Fibroblast of skin of left quadriceps (primary cell): Measurements from ENCODE around the gene PLIN3.
"Not testable (repeated sequence)": the region's sequence is repeated elsewhere in the genome, so short reads cannot be mapped to it uniquely, and the experiment has no call there.

Source experiments
- DNase-seq, 2 experiments: peaks; one replicate each; pipeline ENCODE4 v3.0.0-alpha.2; 2013; ENCODE audit warnings: low read depth in 2 of 2

Gene PLIN3

DNA sequence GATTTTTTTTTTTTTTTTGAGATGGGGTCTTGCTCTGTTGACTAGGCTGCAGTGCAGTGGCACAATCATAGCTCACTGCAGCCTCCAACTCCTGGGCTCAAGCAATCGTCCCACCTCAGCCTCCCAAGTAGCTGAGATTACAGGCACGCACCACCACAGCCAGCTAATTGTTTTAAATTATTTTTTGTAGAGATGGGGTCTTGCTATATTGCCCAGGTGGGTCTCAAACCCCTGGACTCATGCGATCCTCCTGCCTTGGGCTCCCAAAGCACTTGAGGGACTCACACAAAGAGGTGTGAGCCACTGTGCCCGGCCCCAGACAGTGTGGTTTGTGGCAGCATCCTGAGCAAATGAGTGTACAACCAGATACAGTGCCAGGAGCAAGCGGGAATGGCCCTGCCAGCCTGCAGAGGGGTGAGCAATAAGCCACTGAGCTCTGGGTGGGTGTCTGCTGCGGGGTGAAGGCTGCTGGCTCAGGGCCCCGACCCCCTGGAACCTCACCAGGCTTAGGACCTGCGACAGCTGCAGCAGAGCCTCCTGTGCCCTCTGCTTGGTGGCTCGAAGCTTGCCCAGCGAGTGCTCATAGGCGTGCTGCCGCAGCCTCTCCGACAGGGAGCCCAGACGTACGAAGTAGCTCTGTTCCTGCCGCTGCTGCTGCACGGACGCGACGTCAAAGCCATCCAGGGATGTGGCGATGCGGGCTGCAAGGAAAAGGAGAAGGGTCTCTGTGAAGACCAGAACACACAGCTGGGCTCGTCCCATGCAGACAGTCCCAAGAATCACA, 20.1 kb downstream of the PLIN3 start:
- no peak for DNase-seq

DNA sequence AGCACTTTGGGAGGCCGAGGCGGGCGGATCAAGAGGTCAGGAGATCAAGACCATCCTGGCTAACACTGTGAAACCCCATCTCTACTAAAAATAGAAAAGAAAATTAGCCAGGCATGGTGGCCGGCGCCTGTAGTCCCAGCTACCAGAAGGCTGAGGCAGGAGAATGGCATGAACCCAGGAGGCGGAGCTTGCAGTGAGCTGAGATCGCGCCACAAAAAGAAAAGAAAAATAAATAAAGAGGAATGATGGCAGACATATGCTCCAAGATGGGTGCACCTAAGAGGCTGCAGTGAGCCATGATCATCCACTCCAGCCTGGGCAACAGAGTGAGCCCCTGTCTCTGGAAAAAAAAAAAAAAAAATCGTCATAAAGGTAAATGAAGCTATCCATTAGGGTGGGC, 21.5 kb downstream of the PLIN3 start:
- DNase-seq = not testable (repeated sequence)

DNA sequence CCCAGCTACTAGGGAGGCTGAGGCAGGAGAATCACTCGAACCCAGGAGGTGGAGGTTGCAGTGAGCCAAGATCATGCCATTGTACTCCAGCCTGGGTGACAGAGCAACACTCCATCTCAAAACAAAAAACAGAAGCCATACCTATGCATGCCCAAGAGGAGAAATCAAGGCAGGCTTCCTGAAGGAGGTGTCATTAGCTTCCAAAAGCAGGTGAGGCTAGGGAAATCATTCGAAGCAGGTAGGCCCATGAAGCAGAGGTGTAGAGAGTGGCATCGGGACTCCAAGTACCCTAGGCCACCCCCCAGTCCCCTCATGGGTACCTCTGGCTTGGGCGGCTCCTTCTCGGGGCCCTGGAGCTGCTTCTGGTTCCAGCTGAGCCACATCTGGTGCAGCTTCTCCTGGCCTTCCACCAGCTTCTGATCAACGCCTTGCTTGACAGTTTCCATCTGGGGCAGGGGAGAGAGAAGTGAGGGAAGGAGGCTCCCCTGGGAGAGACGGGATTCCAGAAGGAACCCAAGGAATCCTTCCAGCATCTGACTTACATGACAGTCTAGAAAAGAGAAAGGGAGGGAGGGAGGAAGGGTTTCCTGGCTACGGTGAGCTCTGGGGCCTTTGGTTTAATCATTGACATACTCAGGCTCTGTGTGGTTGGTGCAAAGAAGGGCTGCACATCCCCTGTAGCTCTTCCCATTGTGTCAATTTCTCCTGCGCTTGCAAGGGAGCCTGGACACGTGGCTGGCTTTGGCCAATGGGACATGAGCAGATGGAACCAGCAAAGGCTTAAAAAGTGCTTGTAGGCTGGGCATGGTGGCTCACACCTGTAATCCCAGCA, 22.9 kb downstream of the PLIN3 start:
- peak; percentile 84 to 86 for DNase-seq

DNA sequence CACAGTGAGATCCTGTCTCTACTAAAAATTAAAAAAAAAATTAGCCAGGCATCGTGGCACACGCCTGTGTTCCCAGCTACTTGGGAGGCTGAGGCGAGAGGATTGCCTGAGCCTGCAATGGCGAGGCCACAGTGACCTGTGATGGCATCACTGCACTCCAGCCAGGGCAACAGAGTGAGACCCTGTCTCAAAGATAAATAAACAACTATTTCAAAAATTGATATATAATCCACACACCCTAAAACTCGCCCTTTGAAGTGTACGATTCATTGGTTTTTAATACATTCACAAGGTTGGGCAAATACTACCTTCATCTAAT, 23.9 kb downstream of the PLIN3 start:
- no peak for DNase-seq

DNA sequence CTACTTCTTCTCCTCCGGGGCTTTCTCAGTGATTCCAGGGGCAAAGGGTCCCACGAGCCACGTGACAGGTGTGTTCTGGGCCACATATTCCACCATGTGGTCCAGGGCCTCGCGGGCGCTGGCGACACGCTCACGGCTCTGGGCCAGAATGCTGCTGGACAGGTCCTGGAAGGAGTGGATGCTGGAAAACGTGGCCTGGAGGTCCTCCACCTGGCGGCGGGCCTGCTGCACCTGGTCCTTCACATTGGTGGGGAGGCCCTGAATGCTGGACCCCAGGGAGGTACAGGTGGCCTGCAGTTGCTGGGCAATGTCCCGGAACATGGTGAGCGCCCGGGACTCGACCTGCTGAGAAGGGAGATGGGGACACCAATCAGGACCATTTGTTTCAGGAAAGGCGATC, 28.3 kb downstream of the PLIN3 start:
- DNase-seq = no peak

DNA sequence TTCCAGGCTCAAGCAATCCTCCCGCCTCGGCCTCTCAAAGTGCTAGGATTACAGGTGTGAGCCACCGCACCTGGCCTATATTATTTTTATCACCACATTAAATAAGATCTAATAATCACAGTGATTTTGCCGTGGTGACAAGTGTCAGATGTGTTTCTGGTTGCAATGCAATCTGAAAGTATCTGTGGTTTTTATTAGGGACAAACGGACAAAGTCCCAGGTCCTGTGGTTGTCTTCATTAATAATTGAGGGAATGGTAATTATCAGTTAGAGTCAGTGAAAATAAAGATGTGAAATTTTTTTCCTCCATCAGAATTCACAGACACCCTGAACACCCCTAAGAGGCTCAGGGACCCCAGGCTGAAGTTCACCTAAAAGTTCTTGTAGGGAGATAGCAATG, 34.7 kb downstream of the PLIN3 start:
- no peak for DNase-seq

DNA sequence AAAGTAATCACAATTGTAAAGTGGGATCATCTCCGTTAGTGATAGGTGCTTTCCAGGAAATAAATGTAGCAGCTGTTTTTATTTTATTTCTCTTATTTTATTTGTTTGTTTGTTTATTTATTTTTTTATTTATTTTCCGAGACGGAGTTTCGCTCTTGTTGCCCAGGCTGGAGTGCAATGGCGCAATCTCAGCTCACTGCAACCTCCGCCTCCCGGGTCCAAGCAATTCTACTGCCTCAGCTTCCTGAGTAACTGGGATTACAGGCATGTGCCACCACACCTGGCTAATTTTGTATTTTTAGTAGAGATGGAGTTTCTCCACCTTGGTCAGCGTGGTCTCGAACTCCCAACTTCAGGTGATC, 35.5 kb downstream of the PLIN3 start:
- DNase-seq = not testable (repeated sequence)

DNA sequence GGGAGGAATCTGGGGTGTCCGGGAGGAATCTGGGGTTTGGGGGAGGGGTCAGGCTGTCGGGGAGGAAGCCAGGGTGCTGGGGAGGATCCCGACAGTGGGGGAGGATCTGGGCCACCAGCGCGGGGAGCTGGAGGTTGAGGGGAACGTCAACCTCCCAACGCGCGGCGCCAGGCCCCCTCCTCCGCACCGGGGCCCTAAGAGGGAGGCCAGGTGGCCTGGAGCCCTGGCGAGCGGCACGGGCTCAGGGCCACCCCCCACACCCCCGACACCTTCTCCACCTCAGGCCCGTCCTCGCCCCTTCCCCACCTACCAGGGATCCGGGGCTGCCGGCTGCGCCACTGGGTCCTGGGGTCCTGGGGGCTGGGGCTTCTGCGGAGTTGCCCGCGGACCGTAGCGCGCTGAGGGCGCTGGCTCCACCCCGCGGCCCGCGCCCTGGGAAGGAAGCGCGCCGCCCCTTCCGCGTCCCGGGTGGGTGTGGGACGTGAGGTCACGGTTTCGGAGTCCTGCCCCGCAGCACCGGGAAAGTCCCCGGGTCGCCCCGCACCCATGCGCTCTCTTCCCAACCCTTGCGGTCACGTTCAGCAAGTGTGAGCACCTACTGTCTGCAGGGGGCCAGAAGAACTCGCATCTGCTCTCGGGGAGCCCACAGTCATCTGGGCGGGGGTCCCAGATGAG, 36.0 kb downstream of the PLIN3 start, which contains the start of gene TICAM1:
Gene TICAM1, minus strand, starts transcription at position 409 of the 675 bp plus-strand sequence. CDS start 13,335 bp downstream, outside the sequence.
- no peak for DNase-seq

DNA sequence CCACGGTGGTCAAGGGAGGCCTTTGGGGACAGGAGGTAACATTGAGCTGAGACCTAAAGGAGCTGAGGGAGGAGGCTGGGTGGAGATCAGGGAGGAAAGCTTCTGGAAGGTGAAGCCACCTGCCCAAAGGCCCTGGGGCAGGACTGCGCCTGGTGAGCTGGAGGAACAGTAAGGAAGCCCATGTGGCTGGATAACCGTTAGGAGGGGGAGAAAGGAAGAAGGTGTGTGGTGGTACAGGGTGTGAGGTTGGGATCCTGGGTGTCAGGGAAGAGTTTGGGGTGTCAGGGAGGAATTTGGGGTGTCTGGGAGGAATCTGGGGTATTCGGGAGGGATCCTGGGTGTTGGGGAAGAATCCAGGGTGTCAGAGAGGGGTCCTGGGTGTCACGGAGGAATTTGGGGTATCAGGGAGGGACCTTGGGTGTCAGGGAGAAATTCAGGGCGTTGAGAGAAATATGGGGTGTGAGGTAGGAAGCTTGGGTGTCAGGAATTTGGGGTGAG, 36.6 kb downstream of the PLIN3 start:
- no peak for DNase-seq

DNA sequence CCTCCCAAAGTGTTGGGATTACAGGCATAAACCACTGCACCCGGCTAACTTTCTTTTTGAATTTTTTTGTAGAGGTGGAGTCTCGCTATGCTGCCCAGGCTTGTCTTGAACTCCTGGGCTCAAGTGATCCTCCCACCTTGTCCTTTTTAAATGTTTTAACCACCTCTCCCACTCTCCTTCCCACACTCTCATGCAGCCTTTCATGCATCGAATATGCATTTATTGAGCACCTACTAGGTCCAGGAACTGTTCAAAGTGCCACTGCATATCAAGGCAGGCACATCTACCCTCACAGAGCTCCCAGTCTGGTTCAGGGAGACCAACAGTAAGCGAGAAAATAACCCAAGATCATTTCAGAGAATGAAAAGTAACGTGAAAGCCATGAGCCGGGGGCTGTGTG, 37.1 kb downstream of the PLIN3 start:
- no peak for DNase-seq

DNA sequence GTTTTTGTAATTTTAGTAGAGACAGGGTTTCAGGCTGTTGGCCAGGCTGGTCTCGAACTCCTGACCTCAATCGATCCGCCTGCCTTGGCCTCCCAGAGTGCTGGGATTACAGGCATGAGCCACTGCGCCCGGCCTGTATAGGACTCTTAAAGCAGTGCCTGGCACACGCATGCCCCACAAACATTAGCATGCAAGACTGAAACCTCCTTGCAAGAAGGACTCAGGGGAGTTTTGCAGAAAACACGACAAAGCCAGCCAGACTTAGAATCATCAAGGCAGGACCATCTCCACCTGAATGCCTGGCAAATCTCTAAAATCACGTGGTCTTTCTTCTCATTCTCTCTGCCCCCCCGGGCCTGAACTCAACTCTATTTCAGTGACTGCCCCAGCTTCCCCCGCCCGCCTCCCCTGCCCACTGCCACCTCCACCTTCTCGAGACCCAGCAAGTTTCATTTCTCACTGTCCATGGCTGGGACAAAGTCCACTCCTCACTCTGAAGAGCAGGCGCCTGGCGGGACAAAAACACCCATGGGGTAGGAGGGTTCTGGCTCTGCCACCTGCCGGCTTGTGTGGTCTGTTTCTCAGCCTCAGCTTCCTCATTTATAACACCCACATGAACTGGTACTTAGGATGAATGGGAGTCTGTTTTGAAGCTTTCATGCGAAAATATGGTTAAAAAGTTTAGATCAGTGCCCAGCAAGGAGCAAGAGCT, 38.3 kb downstream of the PLIN3 start:
- no peak for DNase-seq

DNA sequence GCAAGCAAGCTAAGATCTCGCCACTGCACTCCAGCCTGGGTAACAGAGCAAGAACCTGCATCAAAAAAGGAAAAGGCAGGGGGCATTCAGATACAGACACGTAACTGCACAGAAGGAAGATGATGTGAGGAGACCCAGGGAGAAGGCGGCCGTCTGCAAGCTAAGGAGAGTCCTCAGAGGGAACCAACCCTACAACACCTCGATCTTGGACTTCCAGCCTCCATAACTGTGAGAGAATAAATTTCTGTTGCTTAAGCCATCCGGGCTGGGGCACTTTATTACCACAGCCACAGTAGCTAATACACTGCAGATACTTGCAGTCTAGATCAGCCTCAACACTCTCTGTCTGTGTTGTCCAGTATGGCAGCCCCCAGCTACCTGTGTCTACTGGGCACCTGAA, 43.9 kb downstream of the PLIN3 start:
- DNase-seq = no peak

DNA sequence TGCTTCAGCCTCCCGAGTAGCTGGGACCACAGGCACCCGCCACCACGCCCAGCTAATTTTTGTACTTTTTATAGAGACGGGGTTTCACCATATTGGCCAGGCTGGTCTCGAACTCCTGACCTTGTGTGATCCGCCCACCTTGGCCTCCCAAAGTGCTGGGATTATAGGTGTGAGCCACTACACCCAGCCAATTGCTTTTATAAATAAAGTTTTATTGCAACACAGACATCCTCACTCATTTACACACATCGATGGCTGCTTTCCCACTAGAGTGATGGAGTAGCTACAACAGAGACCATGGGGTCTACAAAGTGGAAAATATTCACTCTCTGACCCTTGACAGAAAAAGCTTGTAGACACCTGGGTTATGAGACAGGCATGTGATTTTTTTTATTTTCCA, 45.1 kb downstream of the PLIN3 start:
- not testable (repeated sequence) for DNase-seq

DNA sequence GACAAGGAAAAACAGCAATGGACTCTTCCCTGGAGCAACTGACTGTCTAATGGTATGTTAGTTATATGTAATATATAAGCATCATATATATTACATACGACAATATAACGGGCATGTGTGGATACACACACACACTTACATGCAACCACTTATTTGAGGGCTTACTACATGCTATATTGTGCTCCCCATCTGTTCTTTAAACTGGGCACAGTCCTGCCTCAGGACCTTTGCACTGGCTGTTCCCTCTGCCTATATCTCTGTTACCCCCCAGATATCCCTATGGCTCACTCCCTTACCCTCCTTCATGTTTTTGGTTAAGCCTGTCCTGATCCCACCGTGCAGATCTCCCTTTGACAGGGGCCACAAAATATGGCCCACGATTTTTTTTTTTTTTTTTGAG, 46.2 kb downstream of the PLIN3 start:
- no peak for DNase-seq

DNA sequence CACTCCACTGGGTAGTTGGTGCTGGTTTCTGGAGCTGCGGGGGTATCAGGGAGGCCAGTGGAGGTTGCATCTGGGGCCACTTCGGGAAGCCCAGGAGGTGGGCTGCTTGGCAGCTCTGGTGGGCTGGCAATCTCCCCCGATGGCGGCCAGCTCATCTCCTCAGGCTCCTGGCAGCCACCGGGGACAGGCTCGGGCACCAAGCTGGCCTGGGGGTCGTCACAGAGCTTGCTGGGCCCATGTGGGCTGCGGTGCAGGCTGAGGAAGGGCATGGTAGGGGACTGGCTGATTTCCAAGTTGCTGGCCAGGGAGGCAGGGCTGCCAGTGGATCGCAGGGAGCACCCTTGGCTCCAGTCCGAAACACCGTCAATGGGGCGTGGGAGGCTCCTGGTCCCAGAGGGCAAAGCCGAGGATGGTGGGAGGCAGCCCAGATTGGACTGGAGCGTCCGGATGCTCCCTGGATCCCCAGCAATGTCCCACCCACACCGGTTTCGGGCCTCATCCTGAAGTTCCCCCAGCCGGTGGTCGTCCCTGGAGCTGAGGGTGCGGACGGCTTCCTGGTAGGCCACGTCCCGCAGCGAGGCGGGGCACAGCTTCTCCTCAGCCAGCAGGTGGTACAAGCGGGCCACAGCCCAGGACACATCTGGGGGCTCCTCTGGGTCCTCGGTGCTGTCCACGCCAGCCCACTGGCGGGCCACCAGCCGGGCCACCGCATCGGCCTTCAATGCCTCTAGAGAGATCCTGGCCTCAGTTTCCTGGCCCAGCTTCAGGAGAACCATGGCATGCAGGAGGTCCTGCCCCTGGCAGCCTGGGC, 49.8 kb downstream of the PLIN3 start:
- DNase-seq = no peak

DNA sequence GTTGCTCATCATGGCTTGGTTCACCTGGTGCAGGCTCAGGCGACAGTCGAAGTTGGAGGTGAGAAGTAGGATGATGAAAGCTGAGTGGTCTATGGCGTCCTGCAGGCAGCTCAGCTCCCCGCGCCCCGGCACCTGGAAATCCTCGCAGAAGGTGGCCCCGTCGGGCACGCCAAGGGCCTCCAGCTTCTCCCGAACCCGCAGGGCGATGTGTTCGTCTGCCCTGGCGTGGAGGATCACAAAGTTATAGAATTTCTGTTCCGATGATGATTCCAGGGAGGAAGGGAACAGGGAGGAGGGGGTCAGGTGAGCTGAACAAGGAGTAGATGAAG, 50.6 kb downstream of the PLIN3 start:
- DNase-seq = no peak

DNA sequence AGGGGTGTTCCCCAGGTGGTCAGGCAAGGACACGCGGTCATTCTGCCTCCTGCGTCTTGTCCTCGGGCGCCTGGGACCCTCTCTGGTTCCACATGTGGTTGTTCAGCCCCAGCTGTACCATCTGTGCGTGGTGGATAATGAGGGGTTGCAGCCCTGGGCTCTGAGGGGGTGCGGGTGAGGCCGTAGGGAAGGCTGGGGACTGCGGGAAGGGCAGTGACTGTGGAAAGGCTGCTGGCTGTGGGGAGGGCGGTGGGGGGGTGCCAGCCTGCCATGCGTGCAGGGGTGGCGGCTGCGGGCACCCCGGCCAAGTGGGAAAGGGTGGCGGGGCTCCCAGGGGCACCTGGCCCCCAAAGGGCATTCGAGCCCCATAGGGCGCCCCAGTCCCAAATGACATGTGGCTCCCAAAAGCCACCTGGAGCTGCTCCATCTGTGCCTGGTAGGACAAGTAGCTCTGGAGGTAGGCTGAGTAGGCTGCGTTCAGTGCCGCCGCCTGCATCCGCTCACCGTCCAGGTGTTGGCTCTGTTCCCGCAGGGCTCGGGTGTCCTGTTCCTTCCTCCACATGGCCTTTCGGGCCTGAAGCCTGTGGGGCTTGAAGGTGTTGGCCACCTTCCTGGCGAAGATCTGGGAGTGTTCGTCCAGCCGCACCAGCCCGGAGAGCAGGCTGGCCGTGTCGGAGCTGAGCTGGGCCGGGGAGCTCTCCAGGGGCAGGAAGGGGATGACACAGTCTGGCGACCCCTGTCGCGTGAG, 51.1 kb downstream of the PLIN3 start:
- no peak for DNase-seq

DNA sequence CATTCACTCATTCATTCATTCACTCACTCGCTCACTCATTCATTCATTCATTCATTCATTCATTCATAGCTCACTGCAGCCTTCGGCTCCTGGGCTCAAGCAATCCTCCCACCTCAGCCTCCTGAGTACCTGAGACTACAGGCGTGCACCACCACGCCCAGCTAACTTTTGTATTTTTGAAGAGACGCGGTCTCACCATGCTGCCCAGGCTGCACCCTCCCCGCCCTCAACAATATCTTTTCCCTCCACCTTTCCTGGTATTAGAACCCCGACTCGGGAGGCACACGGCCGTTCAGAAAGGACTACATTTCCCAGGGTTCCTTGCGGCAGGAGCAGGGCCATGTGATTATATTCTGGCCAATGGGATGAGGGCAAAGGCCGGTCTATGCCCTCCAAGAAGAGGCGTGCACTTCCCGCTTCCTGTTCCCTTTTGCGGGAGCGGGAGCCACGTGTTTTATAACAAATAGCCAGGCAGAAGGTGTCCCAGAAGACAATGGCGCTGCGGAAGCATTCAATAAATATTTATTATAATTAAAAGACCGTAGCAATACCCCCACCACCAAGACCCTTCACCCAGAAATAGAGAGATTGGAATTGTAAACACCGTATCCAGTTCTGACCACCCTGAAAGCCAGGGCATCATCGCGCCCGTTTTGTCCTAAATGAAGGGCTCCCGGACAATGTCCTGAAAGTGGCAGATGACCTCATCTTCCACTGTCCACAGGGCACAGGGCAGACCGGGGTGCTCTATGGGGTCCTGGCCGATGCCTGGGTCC, 51.9 kb downstream of the PLIN3 start:
- DNase-seq = peak; percentile 85 to 87

DNA sequence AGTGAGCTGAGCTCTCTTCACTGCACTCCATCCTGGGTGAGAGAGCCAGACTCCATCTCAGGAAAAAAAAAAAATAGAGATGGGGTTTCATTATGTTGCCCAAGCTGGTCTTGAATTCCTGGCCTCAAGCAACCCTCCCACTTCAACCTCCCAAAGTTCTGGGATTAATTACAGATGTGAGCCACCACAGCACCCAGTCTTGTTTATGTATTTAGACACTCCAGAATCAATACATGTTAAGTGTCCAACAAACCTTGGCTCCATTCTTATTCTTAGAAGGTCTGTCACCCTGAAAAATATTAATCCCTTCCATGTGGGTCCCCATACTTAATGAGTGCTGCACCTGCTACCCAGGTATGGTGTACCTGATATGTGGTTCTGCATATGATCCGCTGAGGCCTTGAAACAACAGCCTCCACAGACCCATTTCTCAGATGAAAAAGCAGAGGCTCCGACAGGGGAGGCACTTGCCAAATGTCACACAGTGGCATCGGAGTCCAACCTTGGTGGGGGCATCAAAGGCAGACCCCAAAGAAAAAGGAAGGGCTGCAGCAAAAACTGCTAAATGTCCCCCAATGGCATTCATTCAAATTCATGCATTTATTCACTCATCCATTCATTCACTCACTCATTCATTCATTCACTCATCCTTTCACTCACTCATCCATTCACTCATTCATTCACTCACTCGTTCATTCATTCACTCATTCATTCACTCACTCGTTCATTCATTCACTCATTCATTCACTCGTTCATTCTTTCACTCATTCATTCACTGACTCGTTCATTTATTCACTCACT, 52.6 kb downstream of the PLIN3 start:
- DNase-seq = peak; percentile 73 to 80
